Endothelial cell of umbilical vein (primary cell): ENCODE results near the gene PRH1.

Experiments
- EZH2 ChIP-seq: IDR thresholded peaks from 2 replicates; pipeline ENCODE4 v1.6.1; 2012; ENCODE audit warnings: borderline replicate concordance, low read depth, mild to moderate bottlenecking, moderate library complexity, low read length, inconsistent platforms; ENCODE audit not compliant: severe bottlenecking
- FOS ChIP-seq: IDR thresholded peaks from 2 replicates; pipeline ENCODE4 v1.6.1; 2011; ENCODE audit warnings: mild to moderate bottlenecking, low read length, moderate library complexity, borderline replicate concordance; ENCODE audit not compliant: insufficient read depth
- GATA2 ChIP-seq: IDR thresholded peaks from 2 replicates; pipeline ENCODE4 v1.7.0; 2011; ENCODE audit warnings: low read depth, mild to moderate bottlenecking, moderate library complexity, mixed read lengths, low read length; ENCODE audit not compliant: insufficient read length, insufficient read depth
- JUN ChIP-seq: IDR thresholded peaks from 2 replicates; pipeline ENCODE4 v1.6.1; 2011; ENCODE audit warnings: borderline replicate concordance, low read depth; ENCODE audit not compliant: insufficient read length, insufficient read depth
- MAX ChIP-seq: IDR thresholded peaks from 2 replicates; pipeline ENCODE4 v1.6.1; 2011; ENCODE audit not compliant: insufficient read depth, insufficient read length
- MYC ChIP-seq: IDR thresholded peaks from one replicate; pipeline ENCODE4 v1.6.1; 2011; ENCODE audit warnings: mild to moderate bottlenecking, low read depth, low read length
- POLR2A ChIP-seq: IDR thresholded peaks from 2 replicates; pipeline ENCODE4 v1.6.1; 2012; ENCODE audit warnings: low read depth, mild to moderate bottlenecking, control low read depth, low read length
- POLR2AphosphoS5 ChIP-seq: IDR thresholded peaks from 2 replicates; pipeline ENCODE4 v1.6.1; 2012; ENCODE audit warnings: low read depth, mild to moderate bottlenecking, control low read depth, low read length, moderate library complexity; ENCODE audit not compliant: insufficient read depth
- TF ChIP-seq, protein P1 (sequence below), 2 donors: IDR thresholded peaks; 1 replicate in 1 of 2; 2 replicates in 1 of 2; pipeline ENCODE4 v1.5.1; 2011; ENCODE audit warnings: low read length in 2 of 2, mild to moderate bottlenecking in 2 of 2, moderate library complexity in 2 of 2, control low read depth in 1 of 2, inconsistent platforms in 1 of 2, low read depth in 1 of 2; ENCODE audit not compliant: insufficient read depth in 1 of 2; ENCODE audit errors: extremely low read depth in 1 of 2

DNA sequence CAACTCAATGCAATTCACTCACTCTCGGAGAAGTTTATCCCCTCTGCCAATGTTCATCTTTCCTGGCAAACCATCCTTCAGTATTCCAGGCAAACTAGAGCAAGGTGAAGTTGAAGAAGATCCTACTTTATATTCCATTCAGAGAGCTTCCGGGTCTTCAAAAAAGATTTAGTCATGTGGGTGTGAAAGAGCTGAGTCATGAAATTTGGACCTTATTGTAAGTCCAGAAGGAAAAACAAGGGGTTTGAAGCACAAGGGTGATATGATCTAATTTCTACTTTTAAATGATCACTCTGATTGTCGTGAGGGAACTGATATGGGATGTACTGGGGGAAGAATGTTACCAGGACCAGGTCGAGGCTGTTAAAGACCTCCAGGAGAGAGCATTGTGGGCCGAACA, 42.2 kb upstream of the PRH1 start:
- TF ChIP-seq, protein P1, sequence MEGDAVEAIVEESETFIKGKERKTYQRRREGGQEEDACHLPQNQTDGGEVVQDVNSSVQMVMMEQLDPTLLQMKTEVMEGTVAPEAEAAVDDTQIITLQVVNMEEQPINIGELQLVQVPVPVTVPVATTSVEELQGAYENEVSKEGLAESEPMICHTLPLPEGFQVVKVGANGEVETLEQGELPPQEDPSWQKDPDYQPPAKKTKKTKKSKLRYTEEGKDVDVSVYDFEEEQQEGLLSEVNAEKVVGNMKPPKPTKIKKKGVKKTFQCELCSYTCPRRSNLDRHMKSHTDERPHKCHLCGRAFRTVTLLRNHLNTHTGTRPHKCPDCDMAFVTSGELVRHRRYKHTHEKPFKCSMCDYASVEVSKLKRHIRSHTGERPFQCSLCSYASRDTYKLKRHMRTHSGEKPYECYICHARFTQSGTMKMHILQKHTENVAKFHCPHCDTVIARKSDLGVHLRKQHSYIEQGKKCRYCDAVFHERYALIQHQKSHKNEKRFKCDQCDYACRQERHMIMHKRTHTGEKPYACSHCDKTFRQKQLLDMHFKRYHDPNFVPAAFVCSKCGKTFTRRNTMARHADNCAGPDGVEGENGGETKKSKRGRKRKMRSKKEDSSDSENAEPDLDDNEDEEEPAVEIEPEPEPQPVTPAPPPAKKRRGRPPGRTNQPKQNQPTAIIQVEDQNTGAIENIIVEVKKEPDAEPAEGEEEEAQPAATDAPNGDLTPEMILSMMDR (IDR thresholded peaks at IDR 0.05; ENCODE audit: extremely low read depth in 1 of 2, insufficient read depth in 1 of 2, low read depth in 1 of 2, low read length in 2 of 2), result no peak
- no peak for TF ChIP-seq EZH2
- TF ChIP-seq POLR2AphosphoS5, result no peak
- no peak for TF ChIP-seq POLR2A
- TF ChIP-seq MAX, result no peak
- no peak for TF ChIP-seq MYC
- TF ChIP-seq JUN, result no peak
- TF ChIP-seq FOS, result no peak
- TF ChIP-seq GATA2, result no peak
